HG02763 (cell line): ENCODE measurements around the gene TTLL9.
"Not testable (repeated sequence)": the region's sequence is repeated elsewhere in the genome, so short reads cannot be mapped to it uniquely, and the experiment has no call there.

Experiments
- ATAC-seq: cut with Tn5 transposase; IDR thresholded peaks from one replicate; pipeline ENCODE4 v1.9.1; 2021; ENCODE audit warnings: mild to moderate bottlenecking, moderate library complexity; ENCODE audit not compliant: unreplicated experiment

TTLL9 gene

GRCh38 chr20:31869942-31870725 lies at the start of gene TTLL9, which contains the start of gene DUSP15:
TSS of gene TTLL9 (plus strand) at chr20:31870634. CDS start at chr20:31871127, 493 bp downstream.
TSS of gene DUSP15 (minus strand) at chr20:31870527. CDS start at chr20:31870337, 190 bp downstream.
- ATAC-seq = no peak

DNA sequence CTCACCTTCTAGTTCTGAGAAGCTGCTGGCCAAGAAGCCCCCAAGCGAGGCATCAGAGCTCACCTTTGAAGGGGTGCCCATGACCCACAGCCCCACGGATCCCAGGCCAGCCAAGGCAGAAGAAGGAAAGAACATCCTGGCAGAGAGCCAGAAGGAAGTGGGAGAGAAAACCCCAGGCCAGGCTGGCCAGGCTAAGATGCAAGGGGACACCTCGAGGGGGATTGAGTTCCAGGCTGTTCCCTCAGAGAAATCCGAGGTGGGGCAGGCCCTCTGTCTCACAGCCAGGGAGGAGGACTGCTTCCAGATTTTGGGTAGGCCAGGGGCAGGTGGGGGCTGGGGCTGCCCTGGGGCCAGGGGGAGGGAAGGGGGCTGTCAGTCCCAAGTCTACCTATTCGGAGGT lies 49.0 kb upstream of the TTLL9 start:
- no peak for ATAC-seq

GRCh38 chr20:31822421-31823330 lies 47.8 kb upstream of the TTLL9 start:
- peak; percentile 61 for ATAC-seq

GRCh38 chr20:31823360-31824124 lies 46.9 kb upstream of the TTLL9 start:
- no peak for ATAC-seq

DNA sequence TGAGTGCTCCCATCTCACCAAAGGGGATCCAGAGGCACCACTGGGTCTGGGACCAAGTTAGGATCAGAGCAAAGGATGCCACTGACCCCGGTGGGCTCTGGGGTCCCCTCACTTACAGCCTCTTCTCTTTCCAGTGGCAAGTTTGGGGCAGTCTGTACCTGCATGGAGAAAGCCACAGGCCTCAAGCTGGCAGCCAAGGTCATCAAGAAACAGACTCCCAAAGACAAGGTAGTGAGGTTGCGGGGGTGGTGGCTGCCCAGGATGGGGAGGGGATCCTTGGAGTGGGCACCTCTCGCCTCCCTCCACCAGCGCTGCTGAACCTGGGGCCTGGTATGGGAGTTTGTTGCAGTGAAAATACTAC lies 46.3 kb upstream of the TTLL9 start:
- no peak for ATAC-seq

- no peak for ATAC-seq
Measured at GRCh38 chr20:31824554-31825313, 45.7 kb upstream of the TTLL9 start.

DNA sequence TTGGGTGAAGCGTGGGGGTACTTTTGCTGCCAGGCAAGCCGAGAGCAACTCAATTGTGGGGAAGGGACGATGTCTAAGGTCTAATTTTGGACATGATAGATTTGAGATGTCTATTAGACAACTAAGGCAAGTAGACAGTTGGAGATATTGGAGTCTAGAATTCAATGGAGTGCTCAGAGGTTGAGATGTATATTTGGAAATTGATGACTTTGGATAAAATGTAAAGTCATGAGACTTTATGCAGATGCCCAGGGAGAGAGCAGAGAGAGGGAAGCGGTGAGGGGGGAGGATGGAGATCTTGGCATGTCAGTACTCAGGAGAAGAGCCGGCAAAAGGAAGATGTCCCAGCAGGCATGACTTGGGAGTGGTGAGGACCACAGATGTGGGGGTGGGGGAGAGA lies 44.4 kb upstream of the TTLL9 start:
- ATAC-seq = no peak

DNA sequence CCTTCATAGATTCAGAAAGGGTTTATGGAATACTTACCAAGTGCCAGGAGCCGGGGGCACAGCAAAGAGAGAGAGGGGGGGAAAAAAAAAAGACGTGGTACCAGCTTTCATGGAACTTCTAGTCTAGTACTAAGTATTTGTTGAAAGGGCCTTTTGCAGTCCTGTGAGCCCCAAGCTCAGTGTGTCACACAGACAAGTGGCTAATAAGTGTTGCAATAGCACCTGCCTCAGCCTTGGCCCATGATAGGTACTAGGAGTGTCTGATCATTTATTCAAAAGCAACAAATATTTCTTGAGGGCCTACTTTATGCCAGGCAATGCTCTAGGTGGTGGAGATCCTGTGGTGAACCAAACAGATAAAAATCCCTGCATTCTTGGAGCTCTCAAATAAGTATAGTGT lies 43.4 kb upstream of the TTLL9 start:
- ATAC-seq = no peak

- ATAC-seq = not testable (repeated sequence)
Measured at GRCh38 chr20:31828016-31828415, 42.4 kb upstream of the TTLL9 start.

DNA sequence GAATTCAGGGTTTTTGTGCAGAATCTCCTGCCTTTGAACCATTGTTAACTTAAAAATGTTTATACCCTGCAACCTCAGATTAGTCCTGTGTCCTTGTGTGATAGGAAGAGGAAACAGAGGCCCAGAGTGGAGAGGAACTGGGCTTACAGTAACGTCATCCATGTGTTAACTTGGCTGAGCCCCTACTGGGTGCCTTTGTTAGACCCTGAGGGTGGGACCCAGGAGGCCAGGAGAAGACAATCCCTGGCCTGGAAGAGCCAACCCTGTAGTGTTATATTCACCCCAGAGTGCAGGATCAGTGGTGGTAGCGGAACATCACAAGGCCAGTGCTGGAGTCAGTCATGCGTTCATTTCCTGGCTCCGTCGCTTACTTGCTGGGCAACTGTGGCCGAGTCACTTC lies 40.7 kb upstream of the TTLL9 start:
- no peak for ATAC-seq

- no peak for ATAC-seq
Measured at GRCh38 chr20:31830406-31830981, 39.9 kb upstream of the TTLL9 start.

DNA sequence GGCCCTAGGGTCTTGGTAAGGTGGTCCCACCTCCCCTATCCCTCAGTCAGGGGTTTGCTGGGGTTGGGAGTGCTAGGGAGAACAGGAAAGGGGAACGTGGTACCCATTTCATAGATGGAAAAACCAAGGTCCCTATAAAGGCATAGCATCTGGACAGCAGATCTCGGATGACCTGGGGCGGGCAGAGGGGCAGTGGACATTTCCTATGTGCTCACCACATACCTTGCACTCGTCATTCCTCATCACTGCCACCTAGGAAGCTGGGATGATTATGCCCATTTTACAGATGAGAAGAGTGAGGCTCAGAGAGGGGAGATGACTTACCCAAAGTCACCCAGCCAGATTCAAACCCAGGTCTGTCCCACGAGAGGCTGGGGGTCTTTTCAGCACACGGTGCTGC lies 39.2 kb upstream of the TTLL9 start:
- no peak for ATAC-seq

DNA sequence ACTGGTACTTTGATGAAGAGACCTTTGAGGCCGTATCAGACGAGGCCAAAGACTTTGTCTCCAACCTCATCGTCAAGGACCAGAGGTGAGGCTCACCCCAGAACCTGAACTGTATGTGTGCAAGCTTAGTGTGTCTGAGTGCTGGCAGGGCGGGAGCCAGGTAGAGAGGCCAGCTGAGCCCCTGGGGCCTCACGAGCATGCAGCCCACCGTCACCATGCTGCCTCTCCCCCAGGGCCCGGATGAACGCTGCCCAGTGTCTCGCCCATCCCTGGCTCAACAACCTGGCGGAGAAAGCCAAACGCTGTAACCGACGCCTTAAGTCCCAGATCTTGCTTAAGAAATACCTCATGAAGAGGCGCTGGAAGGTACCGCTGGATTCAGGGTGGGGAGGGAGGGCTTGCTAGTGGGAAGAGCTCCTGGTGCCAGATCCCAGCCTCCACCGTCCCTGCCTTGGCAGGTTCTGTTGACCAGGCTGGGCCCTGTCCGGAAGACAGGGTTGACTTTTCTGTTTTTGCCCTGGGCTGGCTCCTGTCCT lies 38.6 kb upstream of the TTLL9 start:
- ATAC-seq = no peak

DNA sequence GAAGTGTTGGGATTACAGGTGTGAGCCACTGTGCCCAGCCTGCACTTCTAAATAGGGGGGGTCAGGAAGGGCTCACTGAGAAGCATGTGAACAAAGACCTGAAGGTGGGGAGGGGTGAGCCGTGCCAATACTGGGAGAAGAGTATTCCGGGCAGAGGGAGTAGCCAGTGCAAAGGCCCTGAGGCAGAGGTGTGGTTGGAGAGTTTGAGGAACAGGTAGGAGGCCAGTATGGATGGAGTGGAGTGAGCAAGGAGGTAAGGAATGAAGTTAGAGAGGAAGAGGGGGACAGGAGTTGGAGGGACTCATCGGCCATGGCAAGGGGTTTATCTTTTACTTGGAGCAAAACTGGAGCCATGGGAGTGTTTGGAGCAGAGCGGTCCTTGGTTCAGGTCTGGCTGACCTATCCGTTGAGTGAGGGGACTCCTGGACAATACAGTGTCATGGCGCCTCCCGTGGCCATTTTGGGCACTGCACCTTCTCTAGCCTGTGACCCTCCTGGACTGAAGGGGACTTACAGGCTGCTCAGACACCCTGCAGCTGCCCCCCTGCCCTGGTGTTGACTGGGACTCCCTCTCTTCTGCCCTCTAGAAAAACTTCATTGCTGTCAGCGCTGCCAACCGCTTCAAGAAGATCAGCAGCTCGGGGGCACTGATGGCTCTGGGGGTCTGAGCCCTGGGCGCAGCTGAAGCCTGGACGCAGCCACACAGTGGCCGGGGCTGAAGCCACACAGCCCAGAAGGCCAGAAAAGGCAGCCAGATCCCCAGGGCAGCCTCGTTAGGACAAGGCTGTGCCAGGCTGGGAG lies 37.1 kb upstream of the TTLL9 start:
- ATAC-seq = no peak

DNA sequence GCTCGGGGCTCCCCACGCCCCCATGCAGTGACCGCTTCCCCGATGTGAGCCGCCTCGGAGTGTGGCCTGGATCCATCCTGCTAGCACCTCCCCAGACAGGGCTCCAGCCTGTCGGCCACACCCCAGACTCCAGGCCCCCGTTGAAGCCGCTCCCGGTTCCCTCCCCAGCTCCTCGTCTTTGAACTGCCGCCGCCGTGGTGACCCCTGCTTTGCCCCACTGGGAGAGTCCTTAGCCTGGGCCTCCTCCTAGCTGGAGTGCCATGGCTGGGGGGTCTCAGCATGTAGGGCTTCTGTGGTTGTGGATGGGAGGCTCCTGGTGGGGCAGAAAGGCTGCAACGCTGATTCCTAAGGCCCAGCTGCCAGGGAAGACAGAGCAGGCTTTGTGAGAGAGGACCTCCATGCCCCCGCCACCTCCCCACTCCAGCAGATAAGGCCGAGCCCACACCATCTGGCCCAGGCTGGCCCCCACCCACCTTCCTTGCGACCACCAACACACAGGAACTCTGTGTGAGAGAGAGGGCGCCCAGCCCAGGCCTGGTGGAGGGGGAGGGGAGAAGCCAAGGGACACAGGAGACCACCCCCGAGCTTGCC lies 36.4 kb upstream of the TTLL9 start:
- ATAC-seq = no peak

- ATAC-seq = no peak
Measured at GRCh38 chr20:31835554-31835953, 34.9 kb upstream of the TTLL9 start.

GRCh38 chr20:31835977-31836852 lies 34.2 kb upstream of the TTLL9 start:
- no peak for ATAC-seq
